Stimulated activated CD4-positive, alpha-beta T cell treated with anti-CD3 and anti-CD28 coated beads, Interleukin-1b, Interleukin-23, amount 100 ng/mL, for 4 hours (primary cell): ENCODE measurements around the gene PLIN5.

Source experiments
- DNase-seq, 2 donors: peaks; one replicate each; pipeline ENCODE4 v3.0.0-alpha.2; 2020; ENCODE audit warnings: low read depth in 2 of 2

The PLIN5 gene

DNA sequence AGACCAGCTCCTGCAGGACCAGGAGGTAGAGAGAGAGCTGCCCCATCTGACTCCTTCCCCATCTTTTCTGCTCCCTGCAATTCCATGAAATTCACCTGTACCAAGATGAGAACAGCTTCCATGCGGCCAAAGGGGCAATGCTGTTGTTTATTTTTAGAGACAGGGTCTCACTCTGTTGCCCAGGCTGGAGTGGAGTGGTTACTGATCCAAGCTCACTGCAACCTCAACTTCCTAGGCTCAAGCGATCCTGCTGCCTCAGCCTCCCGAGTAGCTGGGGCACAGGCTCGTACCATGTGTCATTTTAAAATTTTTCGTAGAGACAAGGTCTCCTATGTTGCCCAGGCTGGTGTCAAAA is 13.2 kb downstream of the PLIN5 start:
- no peak for DNase-seq

DNA sequence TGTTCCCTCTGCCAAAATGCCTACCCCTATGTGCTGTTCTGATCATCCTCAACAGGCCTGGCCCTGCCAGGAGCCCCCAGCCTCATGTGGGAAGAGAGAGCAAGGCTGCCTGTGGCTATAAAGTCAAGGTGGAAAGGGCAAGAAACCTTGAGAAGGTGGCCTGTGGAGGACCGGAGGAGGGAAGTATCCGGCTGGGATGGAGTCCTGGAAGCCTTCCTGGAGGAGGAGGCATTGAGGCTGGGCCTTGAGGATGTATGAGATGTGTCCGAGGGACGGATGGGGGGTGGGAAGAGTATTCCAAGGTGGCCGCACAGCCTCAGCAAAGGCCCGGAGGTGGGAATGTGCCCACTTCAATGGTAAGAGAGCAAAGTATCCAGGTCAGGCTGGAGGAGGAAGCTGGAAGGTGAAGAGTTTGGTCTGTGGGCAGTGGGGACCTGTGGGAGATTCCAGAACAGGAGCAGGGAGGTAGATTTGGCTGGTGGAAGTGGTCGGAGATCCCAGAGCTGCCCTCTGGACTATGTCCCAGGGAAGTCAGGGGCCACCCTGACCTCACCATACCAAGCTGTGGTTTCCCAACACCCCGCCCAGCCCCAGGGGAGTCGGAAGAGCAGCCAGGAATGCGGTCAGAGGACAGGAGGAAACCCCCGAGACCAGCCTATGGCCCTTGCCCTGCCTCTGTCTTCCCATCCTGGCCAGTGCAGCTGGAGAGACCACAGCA is 13.7 kb downstream of the PLIN5 start:
- no peak for DNase-seq

DNA sequence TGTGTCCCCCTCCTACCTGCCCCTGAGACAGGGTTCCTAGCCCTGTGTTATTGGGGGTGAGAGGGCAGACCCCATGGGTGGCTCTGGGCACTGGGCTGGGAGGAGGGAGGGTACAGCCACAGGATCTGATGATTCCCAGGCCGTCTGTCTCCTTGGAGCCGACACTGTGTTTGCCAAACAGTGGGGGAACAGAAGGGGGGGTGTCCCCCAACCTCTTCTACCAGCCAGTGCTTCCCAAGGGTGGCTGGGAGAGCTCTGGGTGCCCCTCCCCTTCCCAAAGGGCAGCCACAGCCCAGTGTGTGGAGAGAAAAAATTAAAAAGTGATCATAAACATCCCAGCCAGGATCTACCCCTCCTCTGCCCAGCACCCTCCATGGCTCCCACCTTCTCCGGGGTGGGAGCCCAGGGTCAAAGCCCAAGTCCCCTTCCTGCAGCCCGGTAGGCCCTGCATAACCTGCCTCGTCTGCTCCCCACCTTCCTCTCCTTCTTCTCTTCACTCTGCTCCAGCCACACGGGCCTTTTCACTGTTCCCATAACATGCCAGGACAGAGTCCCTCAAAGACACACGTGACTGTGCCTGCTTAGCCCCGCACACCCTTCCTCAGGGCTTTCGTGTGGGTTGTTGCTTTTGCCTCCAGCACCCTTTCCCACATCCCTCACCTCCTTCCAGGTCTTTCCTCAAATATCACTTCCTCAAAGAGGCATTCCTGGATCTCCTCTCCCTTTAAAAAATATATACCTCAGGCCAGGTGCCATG is 15.3 kb downstream of the PLIN5 start:
- no peak for DNase-seq

DNA sequence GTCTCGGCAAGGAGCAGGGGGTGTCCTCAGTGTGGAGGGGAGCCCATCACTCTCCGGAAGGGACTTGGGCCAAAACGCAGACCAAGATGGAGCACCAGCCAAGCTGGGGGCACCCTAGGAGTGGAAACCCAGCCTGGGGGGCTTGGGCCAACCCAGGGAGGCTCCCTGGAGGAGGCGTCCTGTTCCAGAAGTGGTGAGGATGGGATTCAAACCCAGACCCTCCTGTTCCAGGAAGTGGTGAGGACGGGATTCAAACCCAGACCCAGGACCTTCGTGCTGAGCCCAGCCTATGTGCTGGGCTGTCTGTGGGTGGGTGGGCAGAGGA is 15.9 kb downstream of the PLIN5 start:
- no peak for DNase-seq

DNA sequence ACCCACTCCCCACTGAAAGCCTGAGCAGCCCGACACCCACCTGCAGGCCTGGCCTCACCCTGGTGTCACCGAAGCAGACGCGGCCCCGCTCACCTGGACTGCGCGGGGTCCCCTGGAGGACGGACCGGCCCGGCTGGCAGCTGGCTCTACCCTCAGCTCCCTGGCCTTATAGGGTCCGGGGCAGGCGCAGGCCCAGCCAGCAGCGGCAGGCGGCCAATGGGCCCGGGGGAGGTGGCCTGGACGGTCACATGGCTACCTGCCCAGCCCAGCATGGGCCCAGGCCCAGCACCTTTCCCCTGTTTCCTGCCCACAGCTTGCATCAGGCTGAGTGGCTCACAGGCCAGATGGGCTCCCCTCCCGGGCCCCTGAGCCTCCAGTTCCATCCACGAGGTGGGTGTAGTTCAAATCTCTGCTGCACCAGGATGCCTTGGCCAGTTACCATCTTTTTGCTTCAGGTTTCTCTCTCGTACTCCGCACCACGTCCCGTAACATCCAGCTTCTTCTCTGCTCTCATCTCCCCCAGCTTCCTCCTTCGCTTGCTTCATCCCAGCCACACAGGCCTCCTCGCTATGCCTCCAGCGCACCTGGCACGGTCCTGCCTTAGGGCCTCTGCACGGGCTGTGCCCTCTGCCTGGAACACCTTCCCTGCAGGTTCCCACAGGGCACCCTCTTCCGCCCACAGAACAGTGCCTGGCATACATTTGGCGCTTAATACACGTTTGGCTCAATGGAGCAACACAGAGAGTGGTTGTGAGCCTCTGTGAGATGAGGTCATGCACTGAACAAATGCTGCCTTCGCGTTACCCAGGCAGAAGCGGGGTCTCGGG is 16.5 kb downstream of the PLIN5 start, which contains the start of gene PLIN4:
Gene PLIN4 (minus strand): TSS at position 142 of the 827 bp plus-strand sequence. CDS start 214 bp downstream, outside the sequence.
- no peak for DNase-seq

DNA sequence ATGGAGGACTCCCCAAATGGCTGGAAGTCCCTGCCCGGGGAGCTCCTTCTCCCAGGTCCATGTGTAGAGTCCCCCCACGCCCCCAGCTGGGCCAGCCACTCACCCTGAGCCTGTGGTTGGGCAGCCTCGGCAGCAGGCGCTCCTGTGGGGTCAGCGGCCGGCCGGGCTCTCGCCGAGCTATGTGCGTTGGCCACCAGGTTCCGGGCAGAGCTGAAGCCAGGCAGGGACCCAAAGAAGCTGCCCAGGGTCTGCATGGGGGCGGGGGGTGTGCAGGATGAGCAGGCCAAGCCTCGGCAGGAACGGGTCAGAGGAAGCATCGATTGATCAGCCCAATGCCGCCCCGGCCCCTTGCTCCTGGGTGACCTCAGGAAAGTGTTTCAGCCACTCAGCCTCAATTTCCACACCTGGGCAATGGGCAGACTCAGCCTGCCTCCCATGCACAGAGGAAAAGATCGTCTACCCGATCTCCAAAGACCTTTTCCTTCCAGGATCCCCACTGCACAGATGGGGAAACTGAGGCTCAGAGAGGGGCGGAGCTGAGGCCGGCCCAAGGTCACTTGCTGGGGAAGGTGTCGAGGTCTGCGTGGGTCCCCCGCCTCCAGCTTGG is 17.5 kb downstream of the PLIN5 start:
- DNase-seq, result no peak

DNA sequence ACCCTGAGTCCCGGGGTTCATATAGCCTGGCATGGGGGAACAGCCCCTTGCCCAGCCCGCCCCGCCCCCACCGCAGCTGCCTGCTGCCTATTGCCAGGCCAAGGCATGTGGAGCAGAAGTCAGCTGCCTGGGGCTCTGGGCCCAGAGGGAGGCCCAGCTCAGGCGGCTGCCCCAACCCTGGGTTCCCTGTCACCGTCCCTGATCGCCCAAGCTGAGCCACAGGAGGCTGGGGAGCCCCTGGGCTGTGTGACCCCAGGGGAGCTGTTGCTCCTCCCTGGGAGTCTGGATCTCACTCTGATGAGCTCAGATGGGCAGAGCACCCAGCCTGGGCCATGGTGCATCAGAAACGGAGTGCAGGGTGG is 18.1 kb downstream of the PLIN5 start:
- no peak for DNase-seq

DNA sequence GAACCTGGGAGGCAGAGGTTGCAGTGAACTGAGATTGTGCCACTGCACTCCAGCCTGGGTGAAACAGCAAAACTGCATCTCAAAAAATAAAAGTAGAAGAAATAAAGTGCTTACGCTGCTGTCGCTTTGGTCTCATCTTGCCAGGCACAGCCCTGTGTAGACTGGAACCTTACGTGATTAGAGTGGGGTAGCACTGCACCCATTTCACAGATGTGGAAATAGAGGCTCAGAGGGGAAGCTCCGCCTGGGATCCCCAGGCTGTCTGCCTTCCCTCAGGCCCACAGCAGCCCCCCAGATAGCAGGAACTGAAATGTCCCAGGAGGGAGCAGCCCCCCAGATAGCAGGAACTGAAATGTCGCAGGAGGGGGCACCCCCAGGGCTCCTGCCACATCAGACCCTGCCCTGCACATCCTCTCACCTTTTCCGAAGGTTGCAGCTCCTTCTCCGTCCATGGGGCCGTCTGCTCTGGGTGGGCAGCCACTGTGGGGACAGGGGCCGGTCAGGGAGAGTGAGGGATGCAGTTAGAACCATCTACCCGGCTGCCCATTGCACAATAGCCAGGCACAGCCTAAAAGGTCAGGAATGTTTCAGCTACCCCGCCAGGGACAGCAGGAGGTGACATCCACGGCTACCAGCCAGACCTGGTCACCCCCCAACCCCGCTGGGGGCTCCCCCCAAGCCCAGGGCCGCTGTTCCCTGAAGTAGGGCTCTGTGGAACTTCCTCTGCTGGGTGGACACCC is 18.7 kb downstream of the PLIN5 start:
- no peak for DNase-seq

DNA sequence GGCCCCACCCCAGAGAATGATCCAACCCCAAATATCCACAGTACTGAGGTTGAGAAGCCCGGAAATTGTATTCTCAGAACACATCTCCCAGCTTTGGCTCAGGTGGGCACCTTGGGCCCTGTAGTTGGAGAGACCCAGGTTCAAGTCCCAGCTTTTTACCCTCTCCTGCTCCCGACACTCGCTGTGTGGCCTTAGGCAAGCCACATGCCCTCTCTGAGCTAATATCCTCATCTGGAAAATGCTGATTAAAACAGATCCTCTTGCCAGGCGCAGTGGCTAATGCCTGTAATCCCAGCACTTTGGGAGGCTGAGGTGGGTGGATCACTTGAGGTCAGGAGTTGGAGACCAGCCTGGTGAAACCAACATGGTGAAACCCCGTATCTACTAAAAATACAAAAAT is 19.3 kb downstream of the PLIN5 start:
- no peak for DNase-seq

DNA sequence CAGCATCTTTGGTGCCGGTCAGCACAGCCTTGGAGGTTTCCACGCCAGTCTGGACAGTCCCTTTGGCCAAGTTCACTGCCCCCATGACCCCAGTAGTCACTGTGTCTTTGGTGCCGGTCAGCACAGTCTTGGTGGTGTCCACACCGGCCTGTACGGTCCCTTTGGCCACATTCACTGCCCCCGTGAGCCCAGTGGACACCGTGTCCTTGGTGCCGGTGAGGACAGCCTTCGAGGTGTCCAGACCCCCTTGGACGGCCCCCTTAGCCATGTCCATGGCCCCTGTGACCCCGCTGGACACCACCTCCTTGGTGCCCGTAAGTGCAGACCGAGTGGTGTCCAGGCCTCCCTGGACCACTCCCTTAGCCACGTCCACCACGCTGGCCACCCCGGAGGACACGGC is 21.8 kb downstream of the PLIN5 start:
- no peak for DNase-seq

DNA sequence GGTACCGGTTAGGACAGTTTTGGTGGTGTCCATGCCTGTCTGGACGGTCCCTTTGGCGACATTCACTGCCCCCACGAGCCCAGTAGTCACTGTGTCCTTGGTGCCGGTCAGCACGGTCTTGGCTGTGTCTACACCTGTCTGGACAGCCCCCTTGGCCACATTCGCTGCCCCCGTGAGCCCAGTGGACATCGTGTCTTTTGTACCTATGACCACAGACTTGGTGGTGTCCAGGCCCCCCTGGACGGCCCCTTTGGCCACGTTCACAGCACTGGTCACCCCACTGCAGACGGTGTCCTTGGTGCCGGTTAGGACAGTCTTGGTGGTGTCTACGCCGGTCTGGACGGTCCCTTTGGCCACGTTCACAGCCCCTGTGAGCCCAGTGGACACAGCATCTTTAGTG is 23.0 kb downstream of the PLIN5 start:
- no peak for DNase-seq

DNA sequence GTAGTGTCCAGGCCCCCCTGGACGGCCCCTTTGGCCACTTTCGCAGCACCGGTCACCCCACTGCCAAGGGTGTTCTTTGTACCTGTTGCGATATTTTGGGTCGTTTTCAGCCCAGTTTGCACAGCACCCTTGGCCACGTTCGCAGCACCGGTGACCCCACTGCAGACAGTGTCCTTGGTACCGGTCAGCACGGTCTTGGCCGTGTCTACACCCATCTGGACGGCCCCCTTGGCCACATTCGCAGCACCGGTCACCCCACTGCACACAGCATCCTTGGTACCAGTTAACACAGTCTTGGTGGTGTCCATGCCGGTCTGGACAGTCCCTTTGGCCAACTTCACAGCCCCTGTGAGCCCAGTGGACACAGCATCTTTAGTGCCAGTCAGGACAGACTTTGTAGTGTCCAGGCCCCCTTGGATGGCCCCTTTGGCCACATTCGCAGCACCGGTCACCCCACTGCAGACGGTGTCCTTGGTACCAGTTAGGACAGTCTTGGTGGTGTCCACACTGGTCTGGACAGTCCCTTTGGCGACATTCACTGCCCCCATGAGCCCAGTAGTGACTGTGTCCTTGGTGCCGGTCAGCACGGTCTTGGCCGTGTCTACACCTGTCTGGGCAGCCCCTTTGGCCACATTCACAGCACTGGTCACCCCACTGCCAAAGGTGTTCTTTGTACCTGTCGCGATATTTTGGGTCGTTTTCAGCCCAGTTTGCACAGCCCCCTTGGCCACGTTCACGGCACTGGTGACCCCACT is 23.5 kb downstream of the PLIN5 start:
- DNase-seq, result no peak

DNA sequence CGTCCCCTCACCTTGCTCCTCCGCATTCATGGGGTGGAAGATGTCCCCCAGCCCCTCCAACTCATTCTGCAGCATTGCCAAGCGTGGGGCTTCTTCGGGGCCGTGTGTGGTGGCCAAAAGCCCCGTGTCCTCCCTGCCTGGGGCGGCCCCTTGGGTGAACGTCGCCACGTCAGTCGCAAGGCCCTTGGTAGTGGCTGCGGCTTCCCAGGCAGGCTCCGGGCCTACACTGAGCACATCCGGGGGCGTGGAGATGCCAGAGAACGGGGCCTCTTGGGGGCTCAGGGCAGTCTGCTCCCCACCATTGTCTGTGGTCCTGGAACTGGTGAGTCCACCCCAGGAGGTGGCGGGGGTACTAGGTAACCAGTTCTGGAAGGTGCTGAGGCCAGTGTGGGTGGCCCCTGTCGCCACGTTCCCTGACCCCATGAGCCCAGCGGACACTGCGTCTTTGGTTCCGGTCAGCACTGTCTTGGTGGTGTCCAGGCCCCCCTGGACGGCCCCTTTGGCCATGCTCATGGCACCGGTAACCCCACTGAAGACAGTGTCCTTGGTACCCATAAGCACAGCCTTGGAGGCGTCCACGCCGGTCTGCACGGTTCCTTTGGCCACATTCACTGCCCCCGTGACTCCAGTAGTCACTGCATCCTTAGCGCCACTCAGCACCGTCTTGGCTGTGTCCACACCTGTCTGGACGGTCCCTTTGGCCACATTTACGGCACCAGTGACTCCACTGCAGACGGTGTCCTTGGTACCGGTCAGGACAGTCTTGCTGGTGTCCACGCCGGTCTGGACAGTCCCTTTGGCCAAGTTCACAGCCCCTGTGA is 24.4 kb downstream of the PLIN5 start:
- DNase-seq, result no peak

DNA sequence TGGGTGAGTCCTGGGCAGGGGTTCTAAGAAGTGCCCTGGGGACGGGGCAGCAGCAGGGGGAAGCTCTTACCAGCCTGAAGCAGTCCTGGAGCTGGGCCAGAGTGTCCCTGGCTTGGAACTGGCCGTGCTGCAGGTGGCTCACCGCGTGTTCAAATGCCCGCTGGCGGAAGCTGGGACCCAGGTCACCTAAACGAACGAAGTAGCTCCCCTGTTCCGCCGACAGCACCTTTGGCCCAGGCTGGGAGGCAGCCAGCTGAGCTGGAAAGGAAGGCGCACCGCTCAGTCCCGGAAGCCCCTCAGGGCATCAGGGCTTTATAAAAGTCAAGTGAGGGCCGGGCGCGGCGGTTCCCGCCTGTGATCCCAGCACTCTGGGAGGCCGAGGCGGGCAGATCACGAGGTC is 26.3 kb downstream of the PLIN5 start:
- no peak for DNase-seq

DNA sequence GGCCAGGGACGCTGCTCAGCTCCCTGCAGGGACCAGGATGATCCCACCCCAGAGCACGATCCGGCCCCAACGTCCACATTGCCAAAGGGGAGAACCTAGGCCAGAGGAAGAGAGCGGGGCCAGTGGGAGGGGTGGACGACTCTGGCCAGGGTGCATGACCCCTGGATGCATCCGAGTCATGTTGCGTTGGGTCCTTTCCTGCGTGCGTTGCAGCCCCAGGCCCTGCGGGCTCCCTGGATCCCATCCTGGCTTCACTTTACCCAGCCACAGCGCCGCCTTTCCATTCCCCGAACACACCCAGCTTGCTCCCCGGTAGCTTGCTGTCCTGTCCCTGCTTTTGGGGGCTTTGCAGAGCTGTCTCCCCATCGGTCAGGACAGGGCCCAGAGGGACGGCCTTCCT is 27.2 kb downstream of the PLIN5 start:
- no peak for DNase-seq

DNA sequence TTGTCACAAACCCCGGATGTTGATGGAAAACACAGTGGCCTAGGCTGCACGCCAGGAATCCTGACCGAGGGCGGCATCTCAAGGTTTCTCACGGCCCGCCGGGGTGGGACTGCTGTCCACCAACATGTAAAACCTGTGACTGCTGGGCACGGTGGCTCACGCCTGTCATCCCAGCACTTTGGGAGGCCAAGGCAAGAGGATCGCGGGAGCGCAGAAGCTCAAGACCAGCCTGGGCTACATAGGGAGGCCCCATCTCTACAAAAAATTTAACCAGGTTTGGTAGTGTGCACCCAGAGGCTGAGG is 27.9 kb downstream of the PLIN5 start:
- no peak for DNase-seq

DNA sequence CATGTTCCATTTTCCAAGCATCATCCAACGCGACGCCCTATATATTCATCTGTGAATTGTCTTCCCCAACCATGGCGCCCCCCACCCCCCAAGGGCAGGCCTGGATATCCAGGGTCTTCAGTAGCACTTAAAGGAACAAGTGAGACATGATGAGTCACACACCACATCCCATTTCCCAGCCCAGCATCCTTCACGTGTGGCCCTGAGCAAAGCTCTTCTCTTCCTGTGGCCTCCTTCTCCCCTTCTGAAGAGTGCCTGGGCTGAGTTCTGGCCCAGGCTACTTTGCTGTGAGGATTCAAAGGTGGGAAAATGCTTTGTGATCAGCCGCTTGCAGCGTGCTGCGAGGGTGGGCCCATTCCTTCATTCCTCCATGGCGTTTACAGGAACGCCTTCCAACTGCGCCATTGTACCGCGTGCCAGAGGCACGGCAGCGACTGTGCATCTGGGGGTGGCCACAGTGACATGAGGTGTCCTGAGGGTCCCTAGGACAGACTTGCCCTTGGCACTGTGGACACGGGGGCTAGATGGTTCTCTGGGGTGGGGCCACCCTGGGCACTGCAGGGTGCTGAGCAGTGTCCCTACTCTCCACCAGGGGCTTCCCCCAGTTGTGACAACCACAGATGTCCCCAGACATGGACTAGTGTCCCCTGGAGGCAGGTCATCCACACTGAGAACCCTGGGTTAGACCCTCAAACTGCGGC is 28.4 kb downstream of the PLIN5 start:
- no peak for DNase-seq

DNA sequence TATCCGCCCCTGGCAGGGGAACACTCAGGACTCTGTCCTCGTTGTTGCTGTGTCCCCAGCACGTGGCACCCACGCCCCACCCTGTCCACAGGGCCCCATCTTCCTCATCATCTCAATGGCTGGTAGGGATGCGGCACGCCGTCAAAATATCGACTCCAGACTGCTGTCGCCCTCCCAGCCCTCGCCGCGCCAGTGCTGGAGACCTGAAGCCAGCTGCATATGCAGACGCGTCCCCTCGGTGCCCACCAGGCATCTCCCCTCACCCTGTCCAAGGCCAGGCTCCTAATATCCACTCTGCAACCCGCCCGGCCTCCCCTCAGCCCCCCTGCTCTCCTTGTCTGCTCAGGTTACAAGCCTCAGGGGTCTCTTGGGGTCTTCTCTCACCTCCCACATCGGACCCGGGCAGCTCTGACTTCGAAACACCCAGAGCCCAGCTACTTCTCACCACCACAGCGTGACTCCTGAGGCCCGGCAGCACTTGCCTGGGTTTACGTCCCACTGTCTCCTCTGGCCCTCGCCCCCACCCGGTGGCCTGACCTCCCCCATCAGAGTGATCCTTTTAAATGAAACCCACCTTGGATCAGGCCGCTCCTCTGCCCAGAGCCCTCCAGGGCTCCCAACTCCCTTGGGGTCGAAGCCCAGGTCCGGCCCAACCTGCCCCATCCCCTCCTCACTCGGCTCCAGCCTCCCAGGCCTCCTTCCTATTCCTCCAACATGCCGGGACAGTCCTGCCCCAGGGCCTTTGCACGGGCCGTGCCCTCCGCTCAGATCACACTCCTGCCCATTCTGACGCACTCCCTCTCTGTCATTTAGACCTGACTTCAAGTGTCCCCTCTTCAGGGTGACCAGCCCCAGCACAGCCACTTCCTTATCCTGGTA is 29.2 kb downstream of the PLIN5 start:
- no peak for DNase-seq
